Activated CD4-positive, alpha-beta T cell treated with anti-CD3 and anti-CD28 coated beads for 1 hour (primary cell): ENCODE data around the gene MSI2.

Experiments used
- DNase-seq: peaks from one replicate; pipeline ENCODE4 v3.0.0-alpha.2; 2020

The MSI2 gene

DNA sequence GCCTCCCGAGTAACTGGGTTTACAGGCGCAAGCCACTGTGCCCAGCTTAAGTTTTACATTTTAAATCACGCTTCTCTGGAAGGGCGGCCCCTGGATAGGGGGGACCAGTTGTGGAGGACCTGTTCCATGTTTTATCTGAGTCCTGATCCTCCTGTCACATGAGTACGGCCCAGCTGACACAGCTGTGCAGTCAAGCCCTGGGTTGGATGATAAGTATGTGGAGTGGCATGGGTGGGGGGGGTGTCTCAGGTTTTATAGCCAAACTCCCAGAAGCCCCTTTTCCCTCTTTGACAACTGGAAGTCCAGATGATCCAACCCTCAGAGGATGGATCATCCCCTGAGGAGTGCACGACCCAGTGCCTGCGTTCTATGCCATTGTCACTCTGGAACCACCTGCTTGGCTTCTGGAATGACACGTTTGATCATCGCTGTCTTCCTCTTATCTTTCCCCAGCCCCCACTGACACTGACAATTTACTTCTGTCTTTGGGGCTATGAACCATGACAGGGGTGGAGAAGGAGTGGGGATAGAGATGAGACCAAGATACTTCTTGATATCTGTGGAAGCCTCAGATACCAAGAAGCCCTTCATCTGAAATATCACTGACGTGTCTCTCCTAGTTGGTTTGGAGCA, 191.2 kb downstream of the MSI2 start:
- no peak for DNase-seq

DNA sequence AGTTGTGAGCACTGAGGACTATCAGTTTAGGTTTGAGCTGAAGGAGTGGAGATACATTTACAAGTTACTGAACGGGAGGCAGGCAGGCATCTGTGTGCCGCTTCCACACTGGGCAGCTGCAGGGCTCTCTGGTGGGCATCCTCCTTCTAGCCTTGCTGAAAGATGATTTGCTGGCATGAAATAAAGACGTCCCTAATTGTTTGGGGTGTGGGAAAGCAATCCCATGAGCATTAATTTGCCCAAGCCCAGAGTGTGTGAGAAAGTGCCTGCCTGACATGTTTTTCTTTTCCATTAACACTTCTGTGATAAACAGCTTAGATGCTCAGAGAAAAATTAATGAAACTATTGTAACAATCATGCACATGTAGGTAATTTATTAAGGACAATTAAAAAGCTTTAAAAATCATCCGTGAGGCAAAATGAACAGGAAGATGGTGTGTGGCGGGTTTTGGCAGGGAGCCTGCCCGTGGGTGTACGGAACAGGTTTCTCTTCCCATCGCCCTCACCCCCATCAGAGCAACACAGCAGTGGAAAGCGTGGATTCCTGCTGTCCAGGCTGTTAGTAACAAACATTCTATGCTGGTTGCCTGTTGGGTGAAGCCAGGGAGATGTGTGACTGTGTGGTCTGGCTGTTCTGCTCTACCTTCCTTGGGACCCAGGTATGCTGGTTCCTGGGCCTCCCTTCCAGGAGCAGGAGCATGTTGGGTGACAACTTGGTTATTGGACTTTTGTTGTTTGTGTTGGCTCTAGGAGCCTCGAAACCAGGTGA, 191.9 kb downstream of the MSI2 start:
- DNase-seq = no peak

DNA sequence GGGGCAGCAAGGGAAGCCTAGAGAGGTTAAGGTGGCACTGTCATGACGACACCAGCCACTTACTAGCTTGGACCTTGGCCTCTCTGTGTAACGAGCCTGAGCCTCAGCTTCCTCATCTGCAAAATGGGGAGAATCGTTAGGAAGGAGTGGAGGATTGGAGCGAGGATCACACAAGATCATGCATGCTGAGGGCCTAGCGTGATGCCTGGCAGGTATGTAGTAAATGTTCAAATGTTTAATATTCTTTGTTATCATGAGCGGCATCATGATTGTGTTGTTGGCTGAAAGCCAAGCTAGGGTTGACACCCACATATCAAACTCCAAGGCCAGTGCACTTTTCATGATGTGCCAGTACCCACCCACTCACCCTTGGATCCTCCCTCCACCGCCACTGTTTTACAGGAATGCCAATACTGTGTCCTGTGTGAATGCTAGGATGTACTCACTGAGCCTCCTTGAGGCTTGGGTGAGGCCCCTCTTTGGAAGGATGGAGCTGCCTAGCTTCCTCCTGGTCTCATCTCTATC, 192.5 kb downstream of the MSI2 start:
- DNase-seq = no peak

DNA sequence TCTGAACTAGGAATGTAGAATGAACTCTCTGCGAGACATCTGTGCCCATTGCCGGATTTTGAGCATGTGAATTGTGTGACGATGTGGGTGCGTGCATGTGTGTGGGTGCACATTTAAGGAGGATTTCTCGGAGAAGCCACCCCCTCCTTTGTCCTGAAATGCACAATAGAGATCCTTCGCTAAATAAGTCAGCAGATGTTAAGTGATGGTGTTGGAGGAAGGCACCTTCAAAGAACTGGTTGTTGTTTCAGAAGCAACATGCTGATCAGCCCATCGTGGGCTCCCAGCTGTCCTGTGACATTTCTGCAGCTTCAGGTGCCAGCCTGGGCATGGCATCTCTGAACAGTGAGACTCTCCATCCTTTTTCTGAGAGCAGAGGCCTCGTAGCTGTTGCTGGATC, 194.9 kb downstream of the MSI2 start:
- DNase-seq = no peak

GRCh38 chr17:57451643-57452042, 195.3 kb downstream of the MSI2 start:
- no peak for DNase-seq

DNA sequence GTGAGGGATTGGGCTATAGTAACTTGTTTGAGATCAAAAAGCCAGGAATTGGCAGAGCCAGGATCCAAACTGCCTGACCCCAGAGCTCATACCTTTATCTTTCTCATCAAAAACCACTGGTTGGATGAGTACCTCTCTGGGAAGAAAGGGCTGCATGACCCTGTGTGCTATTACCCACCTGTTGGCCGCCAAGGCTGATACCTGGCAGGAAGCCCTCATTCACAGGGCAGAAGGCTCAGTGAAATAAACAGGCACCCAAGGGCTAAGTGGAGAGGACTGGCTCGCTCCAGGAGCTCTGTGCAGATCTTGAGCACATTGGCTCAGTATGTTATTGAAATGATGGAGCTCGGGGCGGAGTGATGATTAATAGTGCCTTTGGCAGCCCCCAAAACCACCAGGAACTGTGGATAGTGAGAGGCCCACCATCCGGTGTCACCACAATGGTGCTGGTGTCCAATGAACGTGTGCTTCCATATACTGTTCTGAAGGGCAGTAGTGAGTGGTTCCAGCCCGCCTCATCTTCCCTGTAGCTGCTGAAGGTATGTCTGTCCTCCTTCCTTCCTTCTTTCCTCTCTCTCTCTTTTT, 197.6 kb downstream of the MSI2 start:
- DNase-seq = no peak

- DNase-seq = no peak
Observed at GRCh38 chr17:57454729-57455062, 198.4 kb downstream of the MSI2 start.

GRCh38 chr17:57455063-57455914, 199.0 kb downstream of the MSI2 start:
- no peak for DNase-seq

DNA sequence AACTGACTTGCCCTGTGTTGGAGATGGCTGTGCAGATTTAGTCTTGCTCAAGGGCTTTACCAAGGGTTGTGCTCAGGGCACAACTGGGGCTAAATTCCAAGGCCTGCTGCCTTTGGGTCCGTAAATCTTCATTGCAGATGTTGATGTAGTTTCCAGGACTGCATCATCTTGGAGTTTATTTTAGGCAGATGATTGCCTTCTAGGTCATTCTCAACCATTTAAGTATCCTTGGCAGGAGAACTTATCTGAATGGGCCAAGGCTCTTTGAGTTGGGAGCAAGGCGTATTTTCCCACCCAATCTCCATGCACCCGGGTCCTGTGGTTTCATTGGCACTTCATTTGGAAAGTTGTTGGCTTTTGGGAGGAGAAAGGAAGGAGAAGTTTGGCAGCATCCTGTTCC, 200.3 kb downstream of the MSI2 start:
- DNase-seq = no peak

GRCh38 chr17:57457188-57457587, 200.9 kb downstream of the MSI2 start:
- DNase-seq = no peak

DNA sequence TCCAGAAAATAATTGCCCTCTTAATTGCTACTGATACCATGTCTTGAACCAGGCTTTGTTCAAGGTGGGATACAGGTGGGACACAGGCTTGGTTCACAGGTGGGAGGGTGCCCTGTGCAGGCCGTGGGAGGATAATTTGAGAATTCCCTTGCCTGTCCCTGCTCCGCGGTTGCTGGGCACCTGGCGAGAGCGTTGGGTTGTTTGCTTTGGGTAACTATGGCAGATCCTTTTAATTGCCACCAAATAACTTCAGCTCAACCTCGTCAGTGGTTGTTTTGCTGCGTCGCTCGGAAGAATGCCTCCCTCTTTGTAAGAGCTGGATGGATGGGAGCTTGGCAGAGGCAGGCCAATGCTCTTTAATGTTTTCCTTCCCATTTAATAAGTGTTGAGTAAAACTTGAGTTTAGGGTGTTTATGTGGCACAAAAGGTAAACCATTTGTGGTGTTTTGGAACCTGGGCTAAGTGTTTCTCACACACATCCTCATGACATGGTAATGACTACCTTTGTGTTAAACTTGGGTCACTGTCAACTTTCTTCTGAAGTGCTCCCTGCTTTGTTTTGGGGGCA, 202.5 kb downstream of the MSI2 start:
- DNase-seq = no peak

DNA sequence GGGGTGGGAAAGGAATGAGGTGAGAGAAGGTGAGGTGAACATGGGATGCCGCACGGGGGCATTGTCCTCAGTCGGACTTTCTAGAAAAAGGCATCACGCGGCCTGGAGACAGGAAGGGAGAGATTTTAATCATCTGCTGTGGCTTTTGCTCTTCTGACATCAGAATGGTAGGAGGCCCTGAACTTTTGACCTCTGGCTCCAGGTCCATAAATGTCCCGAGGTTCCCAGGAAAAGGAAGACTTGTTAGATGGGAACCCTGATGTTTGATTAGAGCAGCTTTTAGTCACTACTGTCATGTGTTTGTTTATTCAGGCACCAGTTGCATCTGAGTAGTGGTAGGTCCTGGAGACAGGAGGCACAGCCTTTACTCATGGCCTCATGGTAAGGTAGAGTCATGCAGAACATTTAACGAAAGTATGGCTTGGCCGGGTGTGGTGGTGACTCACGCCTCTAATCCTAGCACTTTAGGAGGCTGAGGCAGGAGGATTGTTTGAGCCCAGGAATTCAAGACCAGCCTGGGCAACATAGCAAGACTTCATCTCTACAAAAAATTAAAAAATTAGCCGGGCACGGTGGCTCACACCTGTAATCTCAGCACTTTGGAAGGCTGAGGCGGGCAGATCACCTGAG, 203.1 kb downstream of the MSI2 start:
- DNase-seq = no peak

- no peak for DNase-seq
Observed at GRCh38 chr17:57461082-57461481, 204.8 kb downstream of the MSI2 start.

DNA sequence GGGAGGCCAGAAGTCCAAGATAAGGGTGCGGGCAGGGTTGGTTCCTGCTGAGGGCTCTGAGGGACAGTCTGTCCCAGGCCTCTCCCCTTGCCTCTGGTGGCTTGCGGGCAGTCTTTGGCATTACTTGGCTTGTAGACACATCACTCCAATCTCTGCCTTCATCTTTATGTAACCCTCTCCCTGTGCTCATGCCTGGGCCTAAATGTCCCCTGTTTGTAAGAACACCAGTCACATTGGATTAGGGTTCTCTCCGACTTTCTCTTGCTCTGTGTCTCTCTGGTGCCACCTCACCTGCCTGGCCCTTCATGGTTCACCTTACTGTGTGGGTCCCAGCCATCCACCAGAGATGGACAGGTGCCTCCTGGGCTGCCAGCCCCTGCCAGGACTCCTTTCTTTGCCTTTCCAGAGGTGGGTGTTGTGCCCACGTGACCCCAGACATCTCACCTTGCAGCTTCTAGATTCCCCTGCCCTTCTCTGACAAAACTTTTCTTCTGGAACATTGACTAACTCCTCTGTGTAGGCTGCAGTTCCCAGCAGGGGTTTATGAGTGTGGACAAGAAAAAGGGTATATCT, 205.8 kb downstream of the MSI2 start:
- no peak for DNase-seq

- DNase-seq = no peak
Observed at GRCh38 chr17:57463103-57463885, 207.0 kb downstream of the MSI2 start.

- no peak for DNase-seq
Observed at GRCh38 chr17:57464191-57464864, 208.0 kb downstream of the MSI2 start.

DNA sequence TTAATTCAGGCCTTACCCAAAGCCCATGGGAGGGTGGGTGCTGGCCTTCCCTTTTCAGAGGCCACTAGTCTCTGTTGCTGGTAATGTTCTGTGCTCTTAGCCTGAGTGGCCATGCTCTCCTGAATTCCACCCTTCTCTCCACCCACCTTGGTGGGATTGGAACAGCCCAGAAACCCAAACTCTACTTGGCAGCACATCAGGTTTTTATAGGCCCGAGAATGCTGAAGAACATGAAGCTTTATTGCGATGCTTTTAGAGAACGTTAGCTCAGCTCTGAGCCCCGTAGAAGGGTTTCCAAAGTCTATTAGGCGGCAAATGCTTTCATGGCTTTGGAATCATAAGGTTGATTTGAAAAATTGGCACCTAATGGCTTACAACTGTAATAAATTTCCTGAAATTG, 209.3 kb downstream of the MSI2 start:
- DNase-seq = no peak

GRCh38 chr17:57466017-57466471, 209.7 kb downstream of the MSI2 start:
- DNase-seq = no peak

DNA sequence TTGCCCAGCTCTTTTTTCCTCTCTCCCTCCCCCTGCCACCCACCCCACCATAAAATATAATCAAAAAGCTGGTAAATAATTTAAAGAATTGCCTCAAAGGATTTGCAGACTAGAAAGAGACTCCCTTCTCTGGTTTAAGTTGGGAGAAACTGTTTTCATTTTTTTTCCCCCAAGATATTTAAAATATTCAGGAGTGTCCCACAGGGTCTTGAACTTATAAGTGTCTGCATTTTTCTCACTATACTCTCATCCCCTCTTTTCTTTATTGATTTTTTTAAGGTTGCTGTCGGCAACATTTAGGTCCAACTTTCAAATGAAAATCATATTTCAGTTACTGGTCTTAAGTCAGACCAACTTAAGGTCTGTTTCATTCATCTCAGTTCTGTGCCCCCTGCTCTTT, 210.2 kb downstream of the MSI2 start:
- DNase-seq = no peak

DNA sequence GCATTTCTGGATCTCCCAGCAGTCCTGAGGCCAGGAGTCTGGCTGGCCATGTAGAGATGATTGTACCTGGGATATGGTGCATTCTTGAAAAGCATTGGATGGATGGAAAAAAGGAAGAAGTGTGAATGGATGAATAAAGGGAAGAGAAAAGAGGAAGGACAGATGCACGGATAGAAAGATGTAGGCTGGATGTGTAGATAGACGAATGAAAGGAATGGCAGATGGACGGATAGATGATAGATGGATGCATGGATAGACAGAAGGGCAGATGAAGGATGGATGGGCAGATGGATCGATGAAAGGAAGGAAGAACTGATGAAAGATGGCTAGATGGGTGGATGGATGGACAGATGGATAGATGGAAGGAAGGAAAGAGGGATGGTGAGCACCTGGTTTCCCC, 210.9 kb downstream of the MSI2 start:
- no peak for DNase-seq

- DNase-seq = no peak
Observed at GRCh38 chr17:57467801-57468200, 211.5 kb downstream of the MSI2 start.
